Peyer's patch (tissue), 4 donors: ENCODE measurements around the gene ACOX1.

ENCODE experiments used
- POLR2A ChIP-seq, 2 donors: fragments of 450-650 bp; IDR thresholded peaks; one replicate each; pipeline ENCODE4 v1.5.1; 2017; ENCODE audit warnings: antibody characterized with exemption in 2 of 2, mild to moderate bottlenecking in 2 of 2, moderate library complexity in 2 of 2
- TF ChIP-seq, protein P1 (sequence below), 6 experiments: fragments of 450-650 bp in 4 of 6; fragments of 200-600 bp in 2 of 6; sonication (generic) in 1 of 6; IDR thresholded peaks; one replicate each; pipeline ENCODE4 v1.5.1; 2017 to 2019; ENCODE audit warnings: antibody characterized with exemption in 6 of 6, mild to moderate bottlenecking in 3 of 6, moderate library complexity in 1 of 6

DNA sequence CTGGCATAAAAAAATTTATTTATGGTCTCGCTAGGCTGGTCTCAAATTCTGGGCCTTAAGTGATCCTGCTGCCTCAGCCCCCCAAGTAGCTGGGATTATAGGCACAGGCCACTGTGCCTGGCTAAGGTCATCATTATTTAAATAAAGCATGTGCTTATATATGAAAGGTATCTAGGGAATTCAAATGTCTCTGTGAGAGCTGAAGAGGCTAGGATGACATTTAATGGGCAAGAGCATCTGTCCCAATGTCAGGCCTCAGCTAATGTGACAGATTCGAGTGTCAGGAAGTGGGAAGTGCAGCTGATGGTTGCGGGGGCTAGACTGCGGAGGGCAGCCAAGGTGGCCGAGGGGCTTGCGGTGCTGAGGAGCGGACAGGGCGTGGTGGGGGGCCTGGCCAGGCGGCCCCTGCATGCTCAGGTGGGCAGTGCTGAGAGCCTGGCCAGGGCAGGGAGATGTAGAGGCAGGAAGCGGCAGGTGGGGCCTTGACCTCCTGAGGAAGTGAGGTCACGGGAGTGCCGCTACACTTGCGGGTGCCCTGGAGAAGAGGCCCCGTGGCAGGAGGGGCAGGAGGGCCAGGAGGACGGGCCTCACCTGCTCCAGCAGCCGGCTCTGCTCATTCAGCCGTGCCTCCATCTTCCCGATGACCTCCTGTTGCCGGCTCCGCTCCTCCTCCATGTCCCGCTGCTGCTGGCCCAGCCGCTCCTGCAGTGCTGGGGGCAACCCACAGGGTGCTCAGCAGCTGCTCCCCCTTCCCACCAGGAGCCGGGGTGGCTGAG is 61.6 kb downstream of the ACOX1 start:
- TF ChIP-seq, protein P1, sequence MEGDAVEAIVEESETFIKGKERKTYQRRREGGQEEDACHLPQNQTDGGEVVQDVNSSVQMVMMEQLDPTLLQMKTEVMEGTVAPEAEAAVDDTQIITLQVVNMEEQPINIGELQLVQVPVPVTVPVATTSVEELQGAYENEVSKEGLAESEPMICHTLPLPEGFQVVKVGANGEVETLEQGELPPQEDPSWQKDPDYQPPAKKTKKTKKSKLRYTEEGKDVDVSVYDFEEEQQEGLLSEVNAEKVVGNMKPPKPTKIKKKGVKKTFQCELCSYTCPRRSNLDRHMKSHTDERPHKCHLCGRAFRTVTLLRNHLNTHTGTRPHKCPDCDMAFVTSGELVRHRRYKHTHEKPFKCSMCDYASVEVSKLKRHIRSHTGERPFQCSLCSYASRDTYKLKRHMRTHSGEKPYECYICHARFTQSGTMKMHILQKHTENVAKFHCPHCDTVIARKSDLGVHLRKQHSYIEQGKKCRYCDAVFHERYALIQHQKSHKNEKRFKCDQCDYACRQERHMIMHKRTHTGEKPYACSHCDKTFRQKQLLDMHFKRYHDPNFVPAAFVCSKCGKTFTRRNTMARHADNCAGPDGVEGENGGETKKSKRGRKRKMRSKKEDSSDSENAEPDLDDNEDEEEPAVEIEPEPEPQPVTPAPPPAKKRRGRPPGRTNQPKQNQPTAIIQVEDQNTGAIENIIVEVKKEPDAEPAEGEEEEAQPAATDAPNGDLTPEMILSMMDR (IDR thresholded peaks at IDR 0.05): no peak
- no peak for TF ChIP-seq POLR2A (IDR thresholded peaks at IDR 0.05)
